Nephron (organoid): ENCODE measurements around the gene TRIM69.
A peak's percentile ranks its signal among the peaks of the same experiment; 100 is the strongest.
"Not testable (repeated sequence)": the region's sequence is repeated elsewhere in the genome, so short reads cannot be mapped to it uniquely, and the experiment has no call there.

Experiments used
- H3K27ac Mint-ChIP-seq, 3 experiments: 2 replicates each; pipeline ENCODE4 v1.8.0; 2020; ENCODE audit warnings: mixed read lengths in 3 of 3, mild to moderate bottlenecking in 2 of 3, moderate library complexity in 1 of 3
- H3K27me3 Mint-ChIP-seq: 2 replicates; pipeline ENCODE4 v1.8.0; 2021; ENCODE audit warnings: low read depth, mild to moderate bottlenecking, moderate library complexity, mixed read lengths
- H3K36me3 Mint-ChIP-seq: 2 replicates; pipeline ENCODE4 v1.8.0; 2020; ENCODE audit warnings: low read depth, mixed read lengths
- H3K4me1 Mint-ChIP-seq: 2 replicates; pipeline ENCODE4 v1.8.0; 2020; ENCODE audit warnings: mixed read lengths
- H3K4me3 Mint-ChIP-seq, 3 experiments: 2 replicates each; pipeline ENCODE4 v1.8.0; 2020; ENCODE audit warnings: mild to moderate bottlenecking in 3 of 3, mixed read lengths in 3 of 3, moderate library complexity in 2 of 3
- H3K9me3 Mint-ChIP-seq: 2 replicates; pipeline ENCODE4 v1.8.0; 2020; ENCODE audit warnings: mixed read lengths
- TF ChIP-seq, protein P1 (sequence below), 3 experiments: fragments of 200-600 bp; sonication (generic); IDR thresholded peaks; one replicate each; pipeline ENCODE4 v1.5.0; 2021; ENCODE audit warnings: antibody characterized with exemption in 3 of 3; ENCODE audit not compliant: unreplicated experiment in 3 of 3

TRIM69 gene

DNA sequence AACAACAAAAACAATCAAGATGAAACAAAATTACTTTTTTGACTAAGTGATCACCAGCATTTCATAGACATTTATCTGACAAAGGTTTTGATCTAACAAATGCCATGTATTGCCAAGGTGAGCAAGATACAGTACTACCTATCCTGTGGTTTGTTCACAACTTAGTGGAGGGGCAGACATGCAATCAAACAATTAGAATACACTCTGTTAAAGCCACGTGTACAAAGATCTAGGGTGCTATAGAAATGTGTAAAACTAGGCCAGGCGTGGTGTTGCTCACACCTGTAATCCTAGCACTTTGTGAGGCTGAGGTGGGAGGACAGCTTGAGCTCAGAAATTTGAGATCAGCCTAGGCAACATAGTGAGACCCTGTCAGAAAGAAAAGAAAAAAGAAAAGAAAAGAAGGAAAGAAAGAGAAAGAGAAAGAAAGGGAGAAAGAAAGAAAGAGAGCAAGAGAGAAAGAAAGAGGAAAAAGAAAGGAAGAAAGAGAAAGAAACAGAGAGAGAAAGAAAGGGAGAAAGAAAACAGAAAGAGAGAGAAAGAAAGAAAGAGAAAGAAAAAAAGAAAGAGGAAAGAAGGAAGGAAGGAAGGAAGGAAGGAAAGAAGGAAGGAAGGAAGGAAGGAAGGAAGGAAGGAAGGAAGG lies 1.4 kb upstream of the TRIM69 start:
- TF ChIP-seq, protein P1, sequence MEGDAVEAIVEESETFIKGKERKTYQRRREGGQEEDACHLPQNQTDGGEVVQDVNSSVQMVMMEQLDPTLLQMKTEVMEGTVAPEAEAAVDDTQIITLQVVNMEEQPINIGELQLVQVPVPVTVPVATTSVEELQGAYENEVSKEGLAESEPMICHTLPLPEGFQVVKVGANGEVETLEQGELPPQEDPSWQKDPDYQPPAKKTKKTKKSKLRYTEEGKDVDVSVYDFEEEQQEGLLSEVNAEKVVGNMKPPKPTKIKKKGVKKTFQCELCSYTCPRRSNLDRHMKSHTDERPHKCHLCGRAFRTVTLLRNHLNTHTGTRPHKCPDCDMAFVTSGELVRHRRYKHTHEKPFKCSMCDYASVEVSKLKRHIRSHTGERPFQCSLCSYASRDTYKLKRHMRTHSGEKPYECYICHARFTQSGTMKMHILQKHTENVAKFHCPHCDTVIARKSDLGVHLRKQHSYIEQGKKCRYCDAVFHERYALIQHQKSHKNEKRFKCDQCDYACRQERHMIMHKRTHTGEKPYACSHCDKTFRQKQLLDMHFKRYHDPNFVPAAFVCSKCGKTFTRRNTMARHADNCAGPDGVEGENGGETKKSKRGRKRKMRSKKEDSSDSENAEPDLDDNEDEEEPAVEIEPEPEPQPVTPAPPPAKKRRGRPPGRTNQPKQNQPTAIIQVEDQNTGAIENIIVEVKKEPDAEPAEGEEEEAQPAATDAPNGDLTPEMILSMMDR (IDR thresholded peaks at IDR 0.05; ENCODE audit: unreplicated experiment in 3 of 3) = no peak
- no peak overlapping the region for H3K4me3 Mint-ChIP-seq
- H3K36me3 Mint-ChIP-seq = peaks cover 3% of the 10 kb centered on the region
- H3K9me3 Mint-ChIP-seq = peaks cover 4% of the 10 kb centered on the region
- H3K27ac Mint-ChIP-seq = peak overlapping the region in 1 of 3 experiments; percentile 31
- peaks cover 3% of the 10 kb centered on the region for H3K4me1 Mint-ChIP-seq
- H3K27me3 Mint-ChIP-seq = no peaks in the 10 kb centered on the region

DNA sequence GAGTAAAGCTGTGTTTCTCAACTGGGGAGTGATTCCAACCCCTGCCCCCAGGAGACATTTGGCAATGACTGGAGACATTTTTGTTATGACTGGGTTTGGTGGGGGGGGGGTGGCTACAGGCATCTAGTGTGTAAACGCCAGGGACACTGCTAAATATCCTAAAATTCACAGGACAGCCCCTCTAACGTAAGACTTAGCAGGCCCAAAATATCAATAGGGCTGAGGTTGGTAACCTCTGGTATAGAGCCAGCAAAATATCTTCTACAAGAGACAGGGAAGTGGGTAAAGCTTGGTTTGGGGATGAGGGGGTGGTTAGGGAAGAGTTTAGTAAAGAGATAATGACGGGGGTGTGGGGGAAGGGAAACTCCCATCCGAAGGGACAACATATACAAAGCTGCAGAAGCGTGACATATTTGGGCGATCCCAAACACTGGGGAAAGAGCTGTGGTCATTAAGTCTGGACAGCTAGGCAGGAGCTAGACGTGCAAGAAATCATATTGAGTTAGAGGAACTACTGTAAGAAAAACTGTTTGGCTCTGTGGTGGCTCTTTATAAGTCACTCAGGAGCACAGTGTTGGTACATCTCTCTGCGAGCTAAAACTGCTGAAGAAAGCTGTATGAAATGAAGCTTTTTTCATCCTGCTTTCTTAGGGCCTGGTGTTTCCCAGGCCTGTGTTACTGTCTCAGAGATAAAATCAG lies 697 bp upstream of the TRIM69 start:
- Mint-ChIP-seq H3K27me3 (no peaks in the 10 kb centered on the region), H3K4me3 (no peak overlapping the region), H3K27ac (peak overlapping the region; percentile 31 to 73 (median 37)), H3K9me3 (peaks cover 4% of the 10 kb centered on the region), H3K36me3 (peaks cover 3% of the 10 kb centered on the region), H3K4me1 (no peaks in the 10 kb centered on the region)
- TF ChIP-seq, protein P1 (IDR thresholded peaks at IDR 0.05; ENCODE audit: unreplicated experiment in 3 of 3) = no peak

DNA sequence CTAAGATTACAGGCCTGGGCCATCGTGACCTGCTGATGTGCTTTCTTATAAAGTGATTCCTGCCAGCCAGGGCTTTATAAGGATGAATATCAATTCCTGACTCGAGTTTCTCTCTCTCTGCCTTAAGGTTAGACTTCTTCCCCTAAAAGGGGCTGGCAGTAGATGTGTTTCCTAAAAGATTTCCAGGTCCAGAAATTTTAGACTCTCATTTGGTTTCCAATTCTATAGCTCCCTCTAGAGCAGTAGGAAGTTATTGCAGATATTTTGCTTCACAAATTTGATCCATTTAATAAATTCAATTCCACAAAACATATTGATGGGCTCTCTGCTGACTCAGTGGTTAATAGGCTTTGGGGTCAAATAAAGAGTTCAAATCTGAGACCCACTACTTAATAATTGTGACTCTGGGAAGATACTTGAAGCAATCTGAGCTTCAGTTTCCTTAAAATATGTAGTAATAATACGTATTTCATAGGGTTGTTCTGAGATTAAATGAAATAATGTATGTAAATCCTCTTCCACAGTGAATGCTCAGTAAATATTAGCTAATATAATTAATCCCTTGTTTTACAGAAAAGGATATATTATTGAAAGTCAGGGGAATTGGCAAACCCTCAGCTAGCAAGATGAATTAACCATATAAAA lies 2.1 kb downstream of the TRIM69 start:
- Mint-ChIP-seq H3K36me3 (no peaks in the 10 kb centered on the region), H3K4me3 (no peak overlapping the region), H3K9me3 (peaks cover 4% of the 10 kb centered on the region), H3K27me3 (no peaks in the 10 kb centered on the region), H3K27ac (no peak overlapping the region), H3K4me1 (no peaks in the 10 kb centered on the region)
- TF ChIP-seq, protein P1 (IDR thresholded peaks at IDR 0.05; ENCODE audit: unreplicated experiment in 3 of 3) = peak; percentile 38 to 53 (median 50)

DNA sequence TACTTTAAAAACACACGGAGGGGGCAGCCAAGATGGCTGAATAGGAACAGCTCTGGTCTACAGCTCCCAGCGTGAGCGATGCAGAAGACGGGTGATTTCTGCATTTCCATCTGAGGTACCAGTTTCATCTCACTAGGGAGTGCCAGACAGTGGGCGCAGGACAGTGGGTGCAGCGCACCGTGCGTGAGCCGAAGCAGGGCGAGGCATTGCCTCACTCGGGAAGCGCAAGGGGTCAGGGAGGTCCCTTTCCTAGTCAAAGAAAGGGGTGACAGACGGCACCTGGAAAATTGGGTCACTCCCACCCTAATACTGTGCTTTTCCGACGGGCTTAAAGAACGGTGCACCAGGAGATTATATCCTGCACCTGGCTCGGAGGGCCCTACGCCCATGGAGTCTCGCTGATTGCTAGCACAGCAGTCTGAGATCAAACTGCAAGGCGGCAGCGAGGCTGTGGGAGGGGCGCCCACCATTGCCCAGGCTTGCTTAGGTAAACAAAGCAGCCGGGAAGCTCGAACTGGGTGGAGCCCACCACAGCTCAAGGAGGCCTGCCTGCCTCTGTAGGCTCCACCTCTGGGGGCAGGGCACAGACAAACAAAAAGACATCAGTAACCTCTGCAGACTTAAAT lies 3.0 kb downstream of the TRIM69 start:
- not testable (repeated sequence) for H3K4me1 Mint-ChIP-seq, H3K36me3 Mint-ChIP-seq, H3K27me3 Mint-ChIP-seq

DNA sequence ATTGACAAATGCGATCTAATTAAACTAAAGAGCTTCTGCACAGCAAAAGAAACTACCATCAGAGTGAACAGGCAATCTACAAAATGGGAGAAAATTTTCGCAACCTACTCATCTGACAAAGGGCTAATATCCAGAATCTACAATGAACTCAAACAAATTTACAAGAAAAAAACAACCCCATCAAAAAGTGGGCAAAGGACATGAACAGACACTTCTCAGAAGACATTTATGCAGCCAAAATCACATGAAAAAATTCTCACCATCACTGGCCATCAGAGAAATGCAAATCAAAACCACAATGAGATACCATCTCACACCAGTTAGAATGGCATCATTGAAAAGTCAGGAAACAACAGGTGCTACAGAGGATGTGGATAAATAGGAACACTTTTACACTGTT lies 7.1 kb downstream of the TRIM69 start:
- not testable (repeated sequence) for H3K36me3 Mint-ChIP-seq, H3K27me3 Mint-ChIP-seq, H3K27ac Mint-ChIP-seq, H3K4me3 Mint-ChIP-seq, H3K4me1 Mint-ChIP-seq
- H3K9me3 Mint-ChIP-seq = peaks cover 17% of the 10 kb centered on the region

More for the DNA sequence above, 3.0 kb downstream of the TRIM69 start:
- H3K9me3 Mint-ChIP-seq, H3K4me3 Mint-ChIP-seq, H3K27ac Mint-ChIP-seq: not testable (repeated sequence)

DNA sequence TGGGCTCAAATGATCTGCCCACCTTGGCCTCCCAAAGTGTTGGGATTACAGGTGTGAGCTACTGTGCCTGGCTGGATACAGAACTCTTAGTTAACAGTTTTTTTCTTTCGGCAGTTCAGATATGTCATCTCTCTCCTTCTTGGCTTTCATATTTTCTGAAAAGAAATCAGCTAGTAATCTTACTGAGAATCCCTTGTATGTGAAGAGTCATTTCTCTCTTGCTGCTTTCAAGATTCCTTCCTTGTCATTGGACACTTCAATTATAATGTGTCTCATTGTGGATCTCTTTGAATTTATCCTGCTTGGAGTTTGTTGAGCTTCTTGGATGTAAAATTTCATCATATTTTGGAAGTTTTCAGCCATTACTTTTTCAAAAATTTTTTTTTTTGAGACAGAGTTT lies 17.0 kb downstream of the TRIM69 start:
- H3K27ac Mint-ChIP-seq = no peak overlapping the region
- peaks cover 40% of the 10 kb centered on the region for H3K9me3 Mint-ChIP-seq
- TF ChIP-seq, protein P1 (IDR thresholded peaks at IDR 0.05; ENCODE audit: unreplicated experiment in 3 of 3) = no peak
- no peaks in the 10 kb centered on the region for H3K4me1 Mint-ChIP-seq
- no peak overlapping the region for H3K4me3 Mint-ChIP-seq
- H3K36me3 Mint-ChIP-seq = no peaks in the 10 kb centered on the region
- H3K27me3 Mint-ChIP-seq = no peaks in the 10 kb centered on the region
